ENCODE data around the gene PLK5.

The PLK5 gene

GRCh38 chr19:1524972-1525325 is 1.1 kb downstream of the PLK5 start:
- TF ChIP-seq, protein P1, sequence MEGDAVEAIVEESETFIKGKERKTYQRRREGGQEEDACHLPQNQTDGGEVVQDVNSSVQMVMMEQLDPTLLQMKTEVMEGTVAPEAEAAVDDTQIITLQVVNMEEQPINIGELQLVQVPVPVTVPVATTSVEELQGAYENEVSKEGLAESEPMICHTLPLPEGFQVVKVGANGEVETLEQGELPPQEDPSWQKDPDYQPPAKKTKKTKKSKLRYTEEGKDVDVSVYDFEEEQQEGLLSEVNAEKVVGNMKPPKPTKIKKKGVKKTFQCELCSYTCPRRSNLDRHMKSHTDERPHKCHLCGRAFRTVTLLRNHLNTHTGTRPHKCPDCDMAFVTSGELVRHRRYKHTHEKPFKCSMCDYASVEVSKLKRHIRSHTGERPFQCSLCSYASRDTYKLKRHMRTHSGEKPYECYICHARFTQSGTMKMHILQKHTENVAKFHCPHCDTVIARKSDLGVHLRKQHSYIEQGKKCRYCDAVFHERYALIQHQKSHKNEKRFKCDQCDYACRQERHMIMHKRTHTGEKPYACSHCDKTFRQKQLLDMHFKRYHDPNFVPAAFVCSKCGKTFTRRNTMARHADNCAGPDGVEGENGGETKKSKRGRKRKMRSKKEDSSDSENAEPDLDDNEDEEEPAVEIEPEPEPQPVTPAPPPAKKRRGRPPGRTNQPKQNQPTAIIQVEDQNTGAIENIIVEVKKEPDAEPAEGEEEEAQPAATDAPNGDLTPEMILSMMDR (conservative IDR thresholded peaks at IDR 0.05; ENCODE audit: low read depth, low read length) = no peak
- H3K4me2 ChIP-seq = no peak overlapping the region
- no peak overlapping the region for H2AFZ ChIP-seq (ENCODE audit: low read depth)
- H3K27me3 ChIP-seq (ENCODE audit: insufficient read depth, low read depth) = peaks cover 48% of the 10 kb centered on the region
- H3K4me1 ChIP-seq (ENCODE audit: low read depth, poor library complexity, severe bottlenecking) = peaks cover 6% of the 10 kb centered on the region
- H4K20me1 ChIP-seq (ENCODE audit: insufficient read depth) = no peaks in the 10 kb centered on the region
- no peaks in the 10 kb centered on the region for H3K79me2 ChIP-seq (ENCODE audit: insufficient read depth, low read depth)
- H3K36me3 ChIP-seq (ENCODE audit: insufficient read depth) = no peaks in the 10 kb centered on the region
- H3K4me3 ChIP-seq (IDR thresholded peaks at IDR 0.05; ENCODE audit: insufficient read depth, low read depth, low read length) = no peak overlapping the region
- no peak overlapping the region for H3K27ac ChIP-seq
- H3K9ac ChIP-seq = no peak overlapping the region

GRCh38 chr19:1525343-1525742 is 1.5 kb downstream of the PLK5 start:
- Histone ChIP-seq H3K36me3 (ENCODE audit: insufficient read depth) (no peaks in the 10 kb centered on the region), H2AFZ (ENCODE audit: low read depth) (no peak overlapping the region), H3K27ac (no peak overlapping the region), H4K20me1 (ENCODE audit: insufficient read depth) (no peaks in the 10 kb centered on the region), H3K9ac (no peak overlapping the region), H3K4me3 (IDR thresholded peaks at IDR 0.05; ENCODE audit: insufficient read depth, low read depth, low read length) (no peak overlapping the region), H3K4me1 (ENCODE audit: low read depth, poor library complexity, severe bottlenecking) (peaks cover 2% of the 10 kb centered on the region), H3K27me3 (ENCODE audit: insufficient read depth, low read depth) (peaks cover 50% of the 10 kb centered on the region), H3K79me2 (ENCODE audit: insufficient read depth, low read depth) (no peaks in the 10 kb centered on the region), H3K4me2 (no peak overlapping the region)
- TF ChIP-seq, protein P1 (conservative IDR thresholded peaks at IDR 0.05; ENCODE audit: low read depth, low read length) = no peak

- Histone ChIP-seq H3K9ac (no peak overlapping the region), H3K4me2 (no peak overlapping the region), H3K4me1 (ENCODE audit: low read depth, poor library complexity, severe bottlenecking) (no peaks in the 10 kb centered on the region), H3K79me2 (ENCODE audit: insufficient read depth, low read depth) (no peaks in the 10 kb centered on the region), H3K27ac (no peak overlapping the region), H3K27me3 (ENCODE audit: insufficient read depth, low read depth) (peaks cover 52% of the 10 kb centered on the region), H4K20me1 (ENCODE audit: insufficient read depth) (no peaks in the 10 kb centered on the region), H2AFZ (ENCODE audit: low read depth) (no peak overlapping the region), H3K36me3 (ENCODE audit: insufficient read depth) (no peaks in the 10 kb centered on the region), H3K4me3 (IDR thresholded peaks at IDR 0.05; ENCODE audit: insufficient read depth, low read depth, low read length) (no peak overlapping the region)
- TF ChIP-seq, protein P1 (conservative IDR thresholded peaks at IDR 0.05; ENCODE audit: low read depth, low read length) = no peak
Observed at GRCh38 chr19:1526066-1526778, 2.3 kb downstream of the PLK5 start.

- peaks cover 54% of the 10 kb centered on the region for H3K27me3 ChIP-seq (ENCODE audit: insufficient read depth, low read depth)
- H2AFZ ChIP-seq (ENCODE audit: low read depth) = no peak overlapping the region
- no peak overlapping the region for H3K4me3 ChIP-seq (IDR thresholded peaks at IDR 0.05; ENCODE audit: insufficient read depth, low read depth, low read length)
- TF ChIP-seq, protein P1 (conservative IDR thresholded peaks at IDR 0.05; ENCODE audit: low read depth, low read length) = no peak
- no peaks in the 10 kb centered on the region for H3K36me3 ChIP-seq (ENCODE audit: insufficient read depth)
- no peaks in the 10 kb centered on the region for H4K20me1 ChIP-seq (ENCODE audit: insufficient read depth)
- H3K4me1 ChIP-seq (ENCODE audit: low read depth, poor library complexity, severe bottlenecking) = no peaks in the 10 kb centered on the region
- H3K79me2 ChIP-seq (ENCODE audit: insufficient read depth, low read depth) = no peaks in the 10 kb centered on the region
- H3K4me2 ChIP-seq = no peak overlapping the region
- no peak overlapping the region for H3K9ac ChIP-seq
- no peak overlapping the region for H3K27ac ChIP-seq
Observed at GRCh38 chr19:1526979-1527649, 3.2 kb downstream of the PLK5 start.
